ENCODE measurements around the gene SLC2A4.
A peak's percentile ranks its signal among the peaks of the same experiment; 100 is the strongest.

Gene SLC2A4

GRCh38 chr17:7248796-7249195 lies 32.7 kb upstream of the SLC2A4 start:
- DNase-seq, result no peak

GRCh38 chr17:7249214-7249613 lies 32.3 kb upstream of the SLC2A4 start:
- DNase-seq, result no peak

- no peak for DNase-seq
Measured at GRCh38 chr17:7249830-7250229, 31.7 kb upstream of the SLC2A4 start.

DNA sequence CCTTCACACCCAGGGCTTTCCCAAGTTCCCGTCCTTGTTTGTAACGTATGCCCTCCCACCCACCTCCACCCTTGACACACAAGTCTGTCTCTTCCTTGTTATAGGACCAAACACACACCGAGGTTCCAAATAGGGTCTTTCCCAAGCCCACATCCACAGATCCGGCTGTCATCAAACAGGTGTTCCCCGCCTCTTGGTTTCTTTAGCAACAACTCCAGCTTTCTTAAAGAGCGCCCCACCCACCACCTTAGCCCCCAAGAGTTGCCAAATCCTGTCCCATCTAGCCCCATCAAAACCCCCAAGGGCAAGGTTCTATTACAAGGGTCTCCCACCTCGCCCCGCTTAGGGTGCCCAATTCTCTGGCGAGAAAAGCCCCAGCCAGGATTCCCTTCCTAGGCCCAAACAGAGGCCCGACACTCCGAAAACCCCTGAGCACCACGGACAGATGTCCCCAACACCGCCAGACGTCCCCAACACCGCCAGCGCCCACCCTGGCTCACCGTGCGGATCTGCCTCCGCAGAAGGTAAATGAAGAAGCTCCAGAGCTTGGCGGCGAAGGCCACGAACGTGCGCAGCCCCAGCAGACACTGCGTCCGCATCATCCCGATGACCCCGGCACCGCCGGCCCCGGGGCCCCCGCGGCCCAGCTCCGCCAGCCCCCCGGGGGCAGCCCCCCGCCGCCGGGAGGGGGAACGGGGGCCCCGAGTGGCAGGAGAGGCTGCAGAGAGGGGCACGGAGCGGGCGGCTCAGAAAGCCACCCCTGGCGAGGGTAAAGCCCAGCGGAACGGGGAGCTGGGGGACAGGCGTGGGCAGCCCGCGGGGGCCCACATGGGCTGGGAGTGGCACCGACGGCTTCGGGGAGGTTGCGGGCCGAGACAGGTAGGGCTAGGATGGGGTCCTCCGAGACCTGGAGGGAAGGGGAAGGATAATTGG lies 30.6 kb upstream of the SLC2A4 start:
- peak; percentile 41 for DNase-seq

DNA sequence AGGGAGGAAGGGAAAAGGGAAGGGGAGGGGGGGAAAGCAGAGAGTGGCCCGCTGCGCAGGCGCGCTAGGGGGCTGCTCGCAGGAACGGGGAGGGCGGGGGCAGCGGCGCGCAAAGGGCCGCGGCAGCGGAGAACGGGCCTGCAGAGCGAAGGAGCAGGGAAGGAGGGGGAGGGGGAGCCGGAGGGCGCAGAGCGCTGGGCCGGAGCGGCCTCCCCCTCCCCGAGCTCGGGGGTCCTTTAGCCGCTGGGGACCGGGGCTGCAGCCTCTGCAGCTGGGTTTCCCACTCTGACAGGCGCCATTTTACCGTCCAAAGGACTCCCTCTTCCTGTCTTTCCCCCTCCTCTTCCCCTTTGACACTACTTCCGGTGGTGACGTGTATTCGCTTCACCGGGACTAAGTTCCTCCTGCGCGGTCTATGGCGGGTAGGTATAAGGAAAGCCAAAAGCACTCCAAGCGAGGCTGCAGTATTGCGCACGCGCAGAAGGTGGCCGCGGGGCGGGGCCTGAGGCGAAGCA lies 29.8 kb upstream of the SLC2A4 start, which contains the start of gene CTDNEP1:
Gene CTDNEP1 (minus strand): TSS at position 74 of the 515 bp plus-strand sequence. CDS start 438 bp downstream, outside the sequence.
- DNase-seq, result peak; percentile 99

GRCh38 chr17:7252176-7253043 lies 29.1 kb upstream of the SLC2A4 start, which contains the start of gene ELP5:
Gene ELP5 (plus strand): TSS chr17:7252215. CDS start chr17:7252551, 336 bp downstream.
- DNase-seq, result peak; percentile 96

GRCh38 chr17:7253082-7253481 lies 28.4 kb upstream of the SLC2A4 start:
- no peak for DNase-seq

- no peak for DNase-seq
Measured at GRCh38 chr17:7254511-7254910, 27.0 kb upstream of the SLC2A4 start.

GRCh38 chr17:7256766-7257456 lies 24.6 kb upstream of the SLC2A4 start:
- DNase-seq, result no peak

- DNase-seq, result no peak
Measured at GRCh38 chr17:7258731-7259554, 22.6 kb upstream of the SLC2A4 start.

DNA sequence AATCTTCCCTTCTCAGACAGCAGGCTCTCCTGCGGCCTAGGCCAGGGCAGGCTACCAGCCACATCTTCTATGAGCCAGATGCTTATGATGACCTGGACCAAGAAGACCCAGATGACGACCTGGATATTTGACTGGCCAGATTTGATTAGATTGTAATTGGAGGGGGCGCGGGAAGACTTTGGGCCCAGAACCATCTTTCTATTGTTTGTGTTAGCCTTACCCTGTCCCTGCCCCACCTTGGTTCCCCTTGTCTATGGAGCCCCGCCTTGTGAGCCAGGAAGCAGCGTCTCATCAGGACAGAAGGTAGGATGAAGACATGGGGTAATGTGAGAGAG lies 22.0 kb upstream of the SLC2A4 start:
- DNase-seq, result no peak

DNA sequence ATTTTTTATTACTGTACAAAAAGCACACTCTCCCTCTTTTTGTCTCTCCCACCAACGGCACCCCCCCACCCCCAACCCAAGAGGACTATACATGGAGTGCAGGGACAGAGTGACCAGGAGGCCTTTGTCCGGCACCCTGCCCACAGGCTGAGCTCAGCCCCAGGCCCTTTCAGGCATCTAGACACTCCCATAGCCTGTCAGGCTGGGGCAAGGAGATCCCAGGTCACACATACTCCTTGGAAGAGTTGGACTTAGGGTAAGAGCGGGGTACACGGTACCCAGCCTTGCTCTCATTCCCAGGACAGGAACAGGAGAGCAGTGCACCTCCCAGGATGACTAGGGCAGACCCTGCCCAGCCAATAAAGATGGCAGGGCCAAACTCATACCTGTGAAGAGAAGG lies 21.4 kb upstream of the SLC2A4 start:
- no peak for DNase-seq

DNA sequence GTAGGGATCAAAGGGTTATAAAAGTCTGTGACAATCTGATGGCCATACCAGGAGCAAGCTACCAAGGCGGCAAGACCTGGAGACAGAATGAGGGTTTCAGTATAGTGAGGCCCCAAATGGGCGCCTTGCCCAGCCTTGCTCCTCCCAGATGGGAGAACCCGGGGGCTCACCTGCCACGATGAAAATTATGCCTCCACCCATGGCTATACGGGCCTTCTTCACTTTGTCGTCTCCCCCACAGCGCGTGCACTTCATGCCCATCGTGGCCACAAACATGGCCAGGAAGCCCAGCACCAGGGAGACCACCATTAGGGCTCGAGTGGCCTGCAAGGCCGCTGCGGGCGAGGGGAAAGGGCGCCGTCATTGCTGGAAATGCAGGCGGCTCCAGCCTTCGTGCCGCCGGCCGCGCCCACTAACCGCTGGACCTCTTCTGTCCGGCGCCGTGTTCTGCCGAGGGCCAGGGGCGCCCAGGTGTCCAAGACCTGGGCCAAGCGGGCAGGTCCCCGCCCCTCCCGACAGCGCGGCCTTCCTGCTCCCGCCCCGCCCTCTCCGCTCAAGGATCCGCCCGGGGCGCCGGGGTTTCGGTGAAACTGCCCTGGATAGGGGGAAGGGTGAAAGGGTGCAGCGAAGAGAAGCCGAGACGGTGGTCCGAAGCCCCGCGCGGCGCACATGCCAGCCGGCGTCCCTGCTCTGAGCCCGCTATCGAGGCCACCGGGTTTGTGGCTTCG lies 20.7 kb upstream of the SLC2A4 start:
- peak; percentile 34 for DNase-seq

- DNase-seq, result peak; percentile 22
Measured at GRCh38 chr17:7261379-7262191, 19.9 kb upstream of the SLC2A4 start.

DNA sequence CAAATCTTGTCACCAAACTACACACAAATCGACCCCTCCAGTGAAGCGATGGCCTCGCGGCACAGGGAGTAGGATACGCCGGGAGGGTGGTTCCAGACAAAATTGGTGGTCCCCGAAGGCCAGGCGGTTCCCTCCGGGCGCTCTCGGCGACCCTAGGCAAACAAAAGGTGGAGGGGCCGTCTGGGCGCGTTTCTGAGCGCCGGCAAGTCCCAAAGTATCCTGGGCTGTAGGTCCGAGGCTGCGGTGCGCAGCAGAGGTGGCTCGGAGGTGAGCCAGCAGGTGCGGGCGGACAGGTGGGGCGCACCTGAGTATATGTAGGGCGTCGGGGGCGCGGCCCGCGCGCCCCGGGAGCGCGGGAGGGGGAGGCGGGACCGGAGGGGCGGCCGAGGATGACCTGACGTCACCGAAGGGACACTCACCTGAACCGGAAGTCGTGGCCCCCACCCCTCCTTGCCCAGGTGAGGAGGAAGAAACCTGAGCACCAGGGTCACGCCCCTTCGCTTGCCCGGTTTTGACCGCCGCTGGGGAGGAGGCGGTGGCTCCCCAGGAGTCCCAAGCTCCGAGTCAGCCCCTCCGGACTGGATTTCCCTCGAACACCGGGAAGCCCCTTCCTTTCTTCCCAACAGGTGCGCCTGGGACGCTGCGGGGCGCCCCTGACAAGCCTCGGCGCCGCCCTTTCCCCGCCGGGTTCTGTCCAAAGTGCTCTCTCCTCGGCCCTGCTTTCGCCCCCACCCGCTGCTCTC lies 19.2 kb upstream of the SLC2A4 start, which contains the start of gene CLDN7:
Gene CLDN7 (minus strand): TSS at position 287 of the 743 bp plus-strand sequence. CDS start 435 bp downstream, outside the sequence.
- no peak for DNase-seq

DNA sequence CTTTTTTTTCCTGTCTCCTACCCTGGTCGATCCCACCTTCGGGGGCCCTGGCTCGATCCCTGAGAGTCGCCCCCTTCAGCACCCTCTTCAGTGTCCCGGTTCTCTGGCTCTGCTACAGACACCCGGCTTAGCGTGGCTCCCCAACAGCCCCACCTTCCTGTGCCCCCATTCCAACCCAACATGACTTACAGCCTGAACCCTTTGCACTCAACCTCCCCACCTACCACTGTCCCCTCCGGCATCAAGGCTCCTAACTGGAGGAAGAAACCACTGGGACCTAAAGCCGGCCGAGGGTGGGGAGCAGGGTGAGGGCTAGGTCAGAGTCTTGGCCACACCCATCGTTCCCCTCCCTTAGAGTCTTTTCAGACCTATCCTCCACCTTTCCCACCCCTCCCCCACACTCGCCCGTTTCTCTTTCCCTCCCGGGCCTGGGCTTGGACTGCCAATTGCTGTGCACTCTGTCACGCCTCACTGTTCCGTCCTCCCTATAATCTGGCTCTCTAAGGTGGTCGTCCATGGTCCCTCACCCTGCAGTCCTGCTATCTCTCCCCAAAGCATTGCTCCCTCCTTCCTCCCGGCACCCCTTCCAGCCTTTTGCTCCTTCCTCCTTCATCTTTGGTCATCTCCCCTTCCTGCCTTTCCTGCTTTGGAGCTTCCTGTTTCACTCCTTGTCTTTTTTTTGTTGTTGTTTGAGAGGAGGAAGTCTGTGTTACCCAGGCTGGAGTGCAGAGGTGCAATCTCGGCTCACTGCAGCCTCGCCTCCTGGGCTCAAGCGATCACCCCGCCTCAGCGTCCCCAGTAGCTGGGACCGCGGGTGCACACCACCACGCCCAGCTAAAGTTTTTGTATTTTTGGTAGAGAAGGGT lies 18.4 kb upstream of the SLC2A4 start:
- peak; percentile 32 for DNase-seq

DNA sequence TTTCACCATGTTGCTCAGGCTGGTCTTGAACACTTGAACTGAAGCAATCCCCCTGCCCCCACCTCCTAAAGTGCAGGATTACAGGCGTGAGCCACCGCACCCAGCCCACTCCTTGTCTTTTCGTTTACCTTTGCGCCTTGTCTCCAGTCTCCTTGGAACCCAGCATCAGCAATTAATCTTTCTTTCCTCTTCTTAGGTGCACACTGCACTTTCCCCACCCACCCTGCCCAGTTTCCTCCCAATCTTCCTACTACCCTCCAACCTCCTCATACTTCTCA lies 17.8 kb upstream of the SLC2A4 start:
- no peak for DNase-seq

GRCh38 chr17:7266784-7267183 lies 14.7 kb upstream of the SLC2A4 start:
- no peak for DNase-seq

DNA sequence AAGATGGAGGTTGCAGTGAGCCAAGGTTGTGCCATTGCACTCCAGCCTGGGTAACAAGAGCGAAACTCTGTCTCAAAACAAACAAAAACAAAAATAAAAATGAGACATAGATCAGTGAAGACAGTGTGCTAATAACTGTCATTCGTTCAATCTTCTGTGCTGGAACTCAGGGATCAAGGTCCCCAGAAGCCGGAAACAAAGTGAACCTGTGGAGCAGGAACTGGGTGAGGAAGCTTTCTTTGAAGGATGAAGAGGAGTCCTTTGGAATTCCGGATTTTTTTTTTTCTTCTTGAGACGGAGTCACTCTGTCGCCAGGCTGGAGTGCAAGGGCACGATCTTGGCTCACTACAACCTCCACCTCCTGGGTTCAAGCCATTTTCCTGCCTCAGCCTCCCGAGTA lies 2.1 kb upstream of the SLC2A4 start:
- no peak for DNase-seq

Data from femur (tissue), 1 donor.